ENCODE data around the gene HDHD3.
A peak's percentile ranks its signal among the peaks of the same experiment; 100 is the strongest.

HDHD3 gene

DNA sequence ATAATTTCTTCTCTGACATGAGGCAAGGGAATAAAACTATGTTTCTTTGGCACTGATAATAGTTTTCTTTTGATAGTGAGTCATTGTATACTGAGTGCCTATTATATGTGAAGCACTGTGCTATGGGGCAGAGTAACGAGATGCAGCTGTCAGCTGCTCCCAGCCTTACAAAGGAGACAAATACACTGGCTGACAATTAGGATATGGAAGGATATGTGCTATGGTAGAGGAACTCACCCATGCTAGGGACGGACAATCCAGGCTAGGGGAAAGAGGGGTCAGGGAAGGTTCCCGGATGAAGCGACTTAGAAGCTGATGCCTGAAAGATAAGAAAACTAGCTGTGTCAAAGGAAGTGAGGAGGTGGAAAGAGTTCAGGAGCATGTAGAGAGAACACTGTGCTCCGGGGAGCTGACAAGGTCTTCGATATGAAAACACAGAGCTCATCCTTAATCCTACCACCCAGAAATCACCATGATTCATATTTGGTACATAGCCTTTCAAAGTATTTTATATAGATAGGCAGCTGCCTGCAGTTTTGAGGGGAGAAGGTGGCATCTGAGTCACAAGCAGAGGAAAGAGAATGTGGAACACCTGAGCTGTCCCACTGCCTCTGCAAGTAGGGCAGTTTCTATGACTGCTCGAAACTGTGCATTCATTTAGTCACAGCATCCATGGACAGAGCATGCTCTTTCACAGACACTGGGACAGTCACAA is 15.3 kb downstream of the HDHD3 start:
- no peak for DNase-seq

DNA sequence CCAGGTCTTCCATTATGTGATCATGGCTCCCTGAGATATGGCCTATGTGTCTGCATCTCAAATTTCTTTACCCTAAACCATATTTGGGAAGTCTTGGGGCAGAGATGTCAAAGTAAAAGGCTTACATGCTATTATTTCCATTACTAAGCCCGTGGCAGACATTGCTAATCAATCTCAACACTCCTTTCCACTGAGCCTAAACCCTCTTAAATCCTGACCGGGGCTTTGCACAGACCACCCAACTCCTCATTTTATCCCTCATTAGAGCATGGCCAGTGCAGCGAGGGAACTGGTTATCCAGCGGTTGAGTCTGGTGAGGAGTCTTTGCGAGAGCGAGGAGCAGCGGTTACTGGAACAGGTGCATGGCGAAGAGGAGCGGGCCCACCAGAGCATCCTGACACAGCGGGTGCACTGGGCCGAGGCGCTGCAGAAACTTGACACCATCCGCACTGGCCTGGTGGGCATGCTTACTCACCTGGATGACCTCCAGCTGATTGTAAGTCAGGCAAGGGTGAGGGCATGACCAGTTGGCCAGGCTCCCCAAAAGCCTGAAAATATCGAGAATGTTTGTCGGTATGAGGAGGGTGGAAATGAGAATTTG is 16.4 kb downstream of the HDHD3 start:
- DNase-seq, result no peak

DNA sequence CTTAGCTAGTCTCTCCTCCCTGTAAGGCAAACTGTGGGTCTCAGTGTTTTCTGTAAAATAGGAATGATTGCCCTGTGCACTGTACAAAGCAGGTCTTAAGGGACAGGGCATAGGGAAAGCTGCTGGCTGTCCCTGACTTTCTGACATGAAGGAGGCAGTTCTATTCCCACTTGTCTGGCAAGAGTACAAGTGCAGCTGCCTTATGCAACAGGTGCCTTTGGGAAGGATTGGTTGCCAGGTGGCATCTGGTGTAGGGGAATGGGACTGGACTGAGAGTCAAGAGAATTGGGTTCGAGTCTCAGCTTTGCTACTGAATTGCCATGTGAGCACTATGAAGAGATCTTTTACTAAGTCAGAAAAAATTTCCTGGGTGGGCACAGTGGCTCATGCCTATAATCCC is 17.4 kb downstream of the HDHD3 start:
- DNase-seq, result peak in 1 of 2 experiments; percentile 6

DNA sequence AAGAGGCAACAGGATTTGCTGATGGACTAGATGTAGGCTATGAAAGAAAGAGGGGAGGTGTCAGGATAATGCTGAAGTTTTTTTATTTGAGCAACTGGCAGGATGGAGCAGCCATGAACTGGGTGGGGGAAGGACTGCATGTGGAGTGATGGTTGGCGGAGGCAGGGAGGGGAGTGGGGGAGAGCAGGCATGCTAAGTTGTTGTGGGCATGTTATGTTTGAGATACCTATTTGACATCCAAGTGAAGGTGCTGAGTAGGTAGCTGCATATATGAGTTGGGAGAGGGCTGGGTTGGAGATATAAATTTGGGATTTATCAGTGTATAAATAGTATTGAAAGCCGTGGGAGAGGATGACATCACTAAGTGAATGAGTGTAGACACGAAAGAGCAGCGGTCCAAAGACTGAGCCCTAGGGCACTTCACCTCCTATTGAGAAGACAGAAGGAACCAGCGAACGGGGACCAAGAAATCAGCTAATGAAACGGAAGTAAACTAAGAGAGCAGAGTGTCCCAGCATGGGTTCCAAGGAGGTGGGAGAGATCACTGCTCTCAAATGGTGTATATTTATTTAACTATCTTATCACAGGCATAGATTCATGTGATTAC is 20.0 kb downstream of the HDHD3 start:
- no peak for DNase-seq

DNA sequence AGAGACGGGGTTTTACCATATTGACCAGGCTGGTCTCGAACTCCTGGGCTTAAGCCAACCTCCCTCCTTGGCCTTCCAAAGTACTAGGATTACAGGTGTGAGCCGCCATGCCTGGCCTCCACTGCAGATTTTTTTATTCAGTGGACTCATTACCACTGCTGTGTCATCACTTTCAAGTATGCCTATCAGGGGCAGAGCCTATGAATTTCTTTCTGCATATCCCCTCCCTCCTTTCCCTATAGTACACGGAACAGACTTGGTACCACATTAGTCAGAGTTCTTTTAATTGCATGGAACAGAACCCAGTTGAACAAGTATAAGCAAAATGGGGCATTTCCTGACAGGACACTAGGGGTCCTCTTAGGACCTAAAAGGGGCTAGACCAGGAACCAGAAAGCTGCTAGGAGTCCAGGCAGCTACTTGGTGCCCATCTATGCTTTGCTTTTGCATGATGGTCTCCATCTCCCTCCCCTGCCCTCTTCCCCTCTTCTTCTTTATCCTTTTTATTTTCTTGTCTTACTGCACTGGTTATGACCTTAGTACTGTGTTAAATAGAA is 21.7 kb downstream of the HDHD3 start:
- no peak for DNase-seq

DNA sequence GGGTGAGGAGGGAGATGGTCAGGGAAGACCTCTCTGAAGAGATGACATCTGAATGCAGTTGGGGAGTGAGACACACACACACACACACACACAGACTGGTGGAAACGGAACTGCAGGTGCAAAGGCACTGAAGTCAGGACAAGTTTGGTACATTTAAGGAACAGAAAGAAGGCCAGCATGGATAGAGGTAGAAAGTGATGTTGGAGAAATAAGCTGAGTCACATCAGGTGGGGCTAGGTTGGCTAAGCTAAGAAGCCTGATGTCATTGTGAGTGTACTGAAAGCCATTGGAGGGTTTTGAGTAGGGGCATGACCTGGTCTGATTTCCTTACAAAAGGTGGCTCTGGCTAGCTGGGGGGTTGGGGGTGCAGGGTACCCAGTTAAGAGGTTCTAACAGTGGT is 24.4 kb downstream of the HDHD3 start:
- DNase-seq, result no peak

DNA sequence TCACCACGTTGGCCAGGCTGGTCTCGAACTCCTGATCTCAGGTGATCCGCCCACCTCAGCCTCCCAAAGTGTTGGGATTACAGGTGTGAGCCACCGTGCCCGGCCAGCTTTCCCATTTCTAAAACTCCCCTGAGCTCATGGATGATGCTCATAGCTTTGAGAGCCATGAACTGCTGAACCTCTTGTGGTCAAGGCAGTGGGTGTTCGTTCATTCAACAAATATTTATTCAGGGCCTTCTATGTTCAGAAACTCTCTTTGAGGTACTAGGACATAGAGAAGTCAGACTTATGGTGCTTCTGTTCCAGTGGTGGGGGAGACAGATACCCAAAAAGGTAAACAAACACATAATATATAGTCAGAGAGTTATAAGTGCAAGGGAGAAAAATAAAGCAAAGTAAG is 24.8 kb downstream of the HDHD3 start:
- no peak for DNase-seq

DNA sequence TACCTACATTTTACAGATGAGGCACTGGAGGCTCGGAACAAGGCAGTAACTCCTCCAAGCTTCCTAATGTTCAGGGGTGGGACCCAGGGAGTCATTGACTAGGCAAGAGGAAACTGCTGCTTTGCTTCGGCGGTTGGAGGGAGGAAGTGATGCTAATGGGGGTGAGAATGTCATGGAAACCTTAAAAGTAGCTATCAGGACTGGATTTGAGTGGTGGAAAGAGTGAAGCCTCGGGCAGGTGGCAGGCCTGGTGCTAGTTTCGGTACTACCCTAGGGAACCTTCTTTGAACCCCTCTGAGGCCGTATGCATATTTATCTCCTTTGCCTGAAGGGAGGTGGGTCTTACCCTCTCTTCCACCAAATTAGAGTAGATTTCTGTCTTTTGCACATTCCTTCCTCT is 25.8 kb downstream of the HDHD3 start:
- no peak for DNase-seq

DNA sequence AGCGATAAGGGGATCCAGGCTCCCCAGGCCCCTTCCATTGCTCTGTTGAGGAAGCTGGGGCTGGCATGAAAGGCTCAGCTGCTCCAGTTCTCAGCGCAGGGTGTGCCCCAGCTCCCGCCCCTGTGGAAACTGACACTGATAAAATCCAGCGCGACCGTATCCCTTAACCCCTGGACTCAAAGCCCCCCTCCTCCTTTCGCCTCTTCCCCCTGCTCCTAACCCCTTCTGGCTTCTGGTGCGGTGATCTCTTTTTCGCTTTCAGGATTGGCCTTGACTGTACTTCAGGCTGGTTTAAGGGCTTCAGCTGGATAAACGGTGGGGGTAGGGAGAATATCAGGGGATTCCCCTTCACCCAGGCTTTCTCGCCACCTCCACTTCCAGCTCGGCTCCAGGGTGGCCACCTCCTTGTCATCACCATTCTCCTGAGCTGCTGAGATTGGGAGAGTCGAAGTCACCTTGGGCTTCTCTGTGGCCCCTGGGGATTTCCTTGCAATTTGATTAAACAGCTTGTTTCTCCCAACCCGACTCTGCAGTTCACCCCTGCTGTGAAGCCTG is 26.6 kb downstream of the HDHD3 start:
- no peak for DNase-seq

DNA sequence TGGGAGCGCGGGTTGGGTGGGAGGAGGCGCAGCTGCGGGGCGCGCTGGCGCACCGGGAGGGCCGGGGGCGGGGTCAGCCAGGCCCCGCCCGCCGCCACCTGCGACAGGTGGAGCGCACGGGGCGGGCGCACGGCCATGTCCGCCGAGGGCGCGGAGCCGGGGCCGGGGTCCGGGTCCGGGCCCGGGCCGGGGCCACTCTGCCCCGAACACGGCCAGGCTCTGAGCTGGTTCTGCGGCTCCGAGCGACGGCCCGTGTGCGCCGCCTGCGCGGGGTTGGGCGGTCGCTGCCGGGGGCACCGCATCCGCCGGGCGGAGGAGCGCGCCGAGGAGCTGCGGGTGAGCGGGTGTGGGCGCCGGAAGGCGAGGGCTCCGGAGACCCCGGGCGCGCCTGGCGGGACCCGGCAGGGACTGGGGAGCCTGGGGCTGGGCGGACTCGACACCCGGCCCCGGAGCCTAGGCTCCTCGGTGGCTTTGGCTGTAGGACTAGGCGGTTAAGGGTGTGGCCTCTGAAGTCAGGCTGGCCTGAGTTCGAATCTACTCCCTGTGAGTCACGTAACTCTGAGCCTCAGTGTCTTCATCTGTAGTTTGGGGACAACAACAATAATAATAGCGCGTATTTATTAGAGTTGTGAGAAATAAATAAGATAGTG is 27.2 kb downstream of the HDHD3 start, which contains the start of gene BSPRY:
BSPRY (plus strand) TSS at position 97 of the 650 bp plus-strand sequence; CDS start at position 136, 39 bp downstream.
- DNase-seq, result no peak

DNA sequence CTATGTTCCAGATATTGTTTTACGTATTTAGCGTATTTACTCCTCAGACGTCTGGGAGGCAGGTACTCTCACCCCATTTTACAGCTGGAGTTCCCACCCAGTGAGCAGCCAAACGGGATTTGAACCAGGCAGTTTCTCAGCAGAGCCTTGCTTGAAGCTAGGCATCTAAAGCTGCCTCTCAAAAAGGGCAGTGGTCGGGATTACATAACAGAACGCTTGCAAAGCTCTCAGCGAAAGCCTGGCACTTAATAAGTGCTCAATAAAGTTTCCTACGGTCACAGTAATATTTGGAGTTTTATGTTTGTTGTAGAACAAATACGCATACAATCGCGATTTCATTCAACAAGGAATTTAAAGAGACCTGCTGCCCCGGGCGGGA is 27.7 kb downstream of the HDHD3 start:
- no peak for DNase-seq

DNA sequence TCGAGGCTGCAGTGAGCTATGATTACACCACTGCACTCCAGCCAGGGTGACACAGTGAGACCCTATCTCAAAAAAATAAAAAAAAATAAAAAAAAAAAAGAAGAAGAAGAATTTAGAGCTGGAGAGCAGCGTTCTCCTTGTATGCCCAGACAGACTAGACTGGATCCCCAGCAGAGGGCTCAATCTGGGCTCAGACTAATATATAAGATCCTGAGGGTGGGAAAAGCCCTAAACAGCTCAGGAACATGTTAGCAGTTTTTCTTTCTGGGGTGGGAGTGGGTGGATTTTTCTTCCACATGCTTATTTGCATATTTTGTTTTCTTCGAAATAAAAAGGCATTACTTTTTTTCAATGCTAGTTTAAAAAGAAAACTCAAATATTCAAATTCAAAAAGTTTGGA is 28.3 kb downstream of the HDHD3 start:
- DNase-seq, result no peak

DNA sequence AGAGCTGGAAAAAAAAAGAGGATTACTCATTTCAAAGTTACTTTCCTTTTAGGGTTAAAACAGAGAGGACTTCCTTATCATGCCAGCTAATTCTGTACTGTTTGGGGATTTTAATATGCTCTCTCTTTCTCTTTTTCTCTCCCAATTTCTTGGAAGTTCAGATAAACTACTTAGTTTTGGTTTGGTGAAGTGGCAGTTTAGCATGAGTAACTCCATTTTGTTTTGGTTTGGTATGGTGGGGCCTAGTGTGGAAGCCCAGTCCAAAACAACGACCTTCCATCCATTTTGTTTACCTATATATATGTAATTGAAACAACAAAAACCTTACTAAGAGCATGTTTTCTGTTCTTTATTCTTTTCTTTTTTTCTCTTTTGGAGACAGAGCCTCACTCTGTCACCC is 31.1 kb downstream of the HDHD3 start:
- no peak for DNase-seq

DNA sequence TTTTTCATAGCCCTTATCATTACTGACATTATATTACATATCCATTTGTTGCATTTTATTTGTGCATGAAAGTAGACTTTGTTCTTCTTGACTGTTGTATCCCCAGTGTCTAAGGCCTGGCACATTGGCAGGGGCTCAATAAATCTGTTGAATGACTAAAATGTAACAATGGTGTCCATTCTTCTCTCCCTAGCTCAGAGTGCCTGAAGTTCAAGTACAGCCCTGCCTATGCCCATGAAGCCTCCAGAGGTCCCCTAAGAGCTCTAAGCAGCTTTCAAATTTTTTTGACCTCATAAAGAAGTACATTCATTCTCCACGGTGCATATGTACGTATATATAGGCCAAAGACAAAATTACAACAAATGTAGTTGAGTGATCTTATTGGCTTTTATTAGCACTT is 31.6 kb downstream of the HDHD3 start:
- no peak for DNase-seq

DNA sequence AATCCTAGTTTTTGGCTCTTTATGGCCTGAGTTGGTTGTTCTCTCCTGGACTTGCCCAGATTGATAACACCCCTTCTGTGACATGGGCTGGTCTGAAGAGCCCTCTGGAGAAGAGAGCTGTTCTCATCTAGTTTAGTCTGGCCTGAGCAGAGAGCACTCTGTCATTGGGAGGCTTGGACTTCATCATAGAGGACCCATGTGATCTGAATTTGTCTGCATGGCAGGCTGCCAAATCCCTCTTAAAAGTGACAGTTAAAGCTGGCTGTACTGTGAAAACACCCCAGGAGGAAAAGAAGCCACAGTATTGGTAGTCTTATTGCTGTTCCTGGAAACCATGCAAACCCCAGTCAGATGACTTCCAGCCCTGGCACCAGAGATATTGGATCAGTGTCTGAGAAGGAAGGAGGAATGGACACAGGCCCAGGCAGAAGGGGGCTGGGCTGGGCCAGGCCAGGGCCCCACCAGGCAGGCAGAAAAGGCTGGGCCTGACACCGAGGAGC is 33.0 kb downstream of the HDHD3 start:
- DNase-seq, result peak in 1 of 2 experiments; percentile 37

DNA sequence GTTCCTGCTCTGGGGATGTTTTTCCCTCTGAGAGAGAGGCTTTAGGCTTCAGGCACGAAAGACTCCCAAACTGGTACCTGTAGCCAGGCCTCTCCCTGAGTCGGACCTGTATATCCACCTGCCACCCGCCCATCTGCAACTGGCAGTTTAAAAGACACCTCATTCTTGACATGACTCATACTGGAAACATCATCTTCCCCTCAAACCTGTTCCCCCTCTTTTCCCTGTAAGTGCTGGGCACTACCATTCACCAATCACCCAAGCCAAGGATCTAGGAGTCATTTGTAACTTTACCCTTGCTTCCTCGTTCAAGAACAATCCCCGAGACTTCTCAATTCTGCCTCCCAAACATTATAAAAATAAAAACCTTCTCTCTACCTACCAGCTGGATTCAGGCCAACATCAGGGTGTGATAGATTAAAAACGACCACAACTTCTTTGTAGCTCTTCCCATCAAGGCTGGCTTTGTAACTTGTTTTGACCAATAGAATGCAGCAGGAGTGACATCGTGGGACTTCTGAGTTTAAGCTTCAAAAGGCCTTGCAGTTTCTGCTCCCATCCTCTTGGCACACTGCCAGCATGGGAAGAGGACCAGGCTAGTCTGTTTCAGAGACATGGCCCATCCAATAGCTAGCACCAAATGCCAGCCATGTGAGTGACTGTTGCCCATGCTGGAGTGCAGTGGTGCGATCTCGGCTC is 34.9 kb downstream of the HDHD3 start:
- no peak for DNase-seq

DNA sequence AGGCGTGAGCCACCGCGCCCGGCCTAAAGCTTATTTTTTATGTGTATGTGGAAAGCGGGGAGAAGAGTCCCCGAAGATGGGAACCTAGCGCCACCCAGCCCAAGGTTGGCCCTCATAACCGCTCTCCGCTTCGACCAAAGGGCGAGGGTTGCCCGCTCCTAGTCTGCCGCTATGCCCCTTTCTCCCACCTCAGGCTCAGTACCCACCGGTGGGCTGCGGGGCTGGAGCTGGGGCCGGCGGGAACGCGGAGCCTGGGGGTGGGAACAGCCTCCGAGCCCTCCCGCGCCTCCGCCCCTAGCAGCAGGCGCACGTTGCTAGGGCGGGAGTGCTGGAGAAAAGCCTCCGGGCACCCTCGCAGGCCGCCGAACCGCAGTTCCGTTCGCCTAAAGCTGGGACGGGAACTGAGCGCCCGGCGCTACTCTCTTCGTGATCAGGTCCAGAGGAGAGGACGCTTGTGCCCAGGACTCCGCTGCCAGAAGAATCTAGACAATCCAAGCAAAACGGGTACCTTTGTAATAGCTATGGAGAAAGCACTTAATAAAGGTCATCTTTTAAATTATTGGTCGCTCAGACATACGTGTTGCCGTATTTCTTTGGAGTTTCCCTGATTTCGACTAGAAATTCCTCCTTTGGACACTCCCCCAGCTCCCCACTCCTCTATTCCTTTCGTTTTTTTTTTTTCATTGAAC is 36.6 kb downstream of the HDHD3 start, which contains the start of gene WDR31:
WDR31 (minus strand) TSS at position 265 of the 689 bp plus-strand sequence. CDS start 8,253 bp downstream, outside the sequence.
- DNase-seq, result peak; percentile 21 to 75

DNA sequence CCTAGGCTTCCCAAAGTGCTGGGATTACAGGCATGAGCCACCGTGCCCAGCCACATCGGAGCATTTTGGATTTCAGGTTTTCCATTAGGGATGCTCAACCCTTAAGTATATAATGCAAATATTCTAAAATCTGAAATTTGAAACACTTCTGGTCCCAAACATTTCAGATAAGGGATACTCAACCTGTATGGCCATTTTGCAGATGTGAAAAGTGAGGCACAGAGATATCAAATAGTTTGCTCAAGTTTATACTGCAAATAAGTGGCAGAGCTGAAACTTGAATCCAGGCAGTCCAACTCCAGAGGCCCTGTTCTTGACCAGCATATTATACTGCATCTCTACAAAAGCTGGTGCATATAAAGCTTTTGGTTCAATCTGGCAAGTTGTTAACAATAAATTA is 39.1 kb downstream of the HDHD3 start:
- no peak for DNase-seq

DNA sequence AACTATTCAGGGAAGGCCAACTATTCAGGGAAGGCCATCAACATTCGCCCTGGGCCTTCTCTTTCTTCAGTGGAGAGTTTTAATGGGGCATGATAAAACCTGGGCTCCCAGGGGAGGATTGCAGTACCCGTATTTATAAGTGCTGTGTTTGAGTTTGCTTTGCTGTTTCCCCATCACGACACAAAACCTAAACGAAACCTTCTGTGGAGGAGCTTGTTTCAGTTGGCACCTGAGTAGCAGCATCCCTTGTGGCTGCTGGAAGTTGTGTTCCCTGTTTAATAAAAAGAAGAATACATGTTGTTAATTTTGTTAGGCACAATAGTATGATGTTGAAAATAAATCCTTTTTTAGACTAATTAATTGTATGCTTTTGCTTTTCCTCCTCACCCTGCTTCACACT is 45.0 kb downstream of the HDHD3 start:
- no peak for DNase-seq

DNA sequence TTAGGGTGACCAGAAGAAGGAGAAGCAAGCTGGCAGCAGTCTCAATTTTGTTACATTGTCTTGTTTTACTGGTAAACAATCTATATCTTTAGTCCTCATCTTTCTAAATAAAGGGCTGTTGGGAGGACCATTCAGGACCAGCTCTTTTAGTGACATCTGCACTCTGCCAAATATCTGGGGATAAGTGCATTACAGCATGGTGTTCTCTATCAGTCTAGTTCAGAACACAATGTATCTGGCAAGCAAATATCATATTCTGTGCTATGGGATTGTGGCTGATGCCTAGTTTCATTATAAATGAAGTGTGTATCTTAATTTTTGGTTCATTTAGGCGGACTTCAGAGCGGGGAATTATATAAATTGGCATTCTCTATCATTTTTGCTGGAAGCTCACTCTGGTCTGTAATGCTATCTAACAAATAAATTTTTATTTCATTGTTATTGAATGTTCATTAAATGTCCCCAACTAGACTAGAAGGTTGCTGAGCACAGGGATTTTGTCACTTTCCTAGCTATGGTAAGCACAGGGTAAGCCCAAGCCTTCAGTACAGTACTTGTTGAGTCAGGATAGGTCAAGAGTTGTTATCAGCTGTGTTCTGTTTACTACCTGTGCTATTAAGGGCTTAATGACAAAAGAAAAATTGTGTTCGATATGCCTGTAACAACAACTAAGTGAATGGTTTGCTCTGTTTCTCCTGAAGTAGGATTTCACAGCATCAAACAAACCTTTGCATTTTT is 48.6 kb downstream of the HDHD3 start:
- no peak for DNase-seq

DNA sequence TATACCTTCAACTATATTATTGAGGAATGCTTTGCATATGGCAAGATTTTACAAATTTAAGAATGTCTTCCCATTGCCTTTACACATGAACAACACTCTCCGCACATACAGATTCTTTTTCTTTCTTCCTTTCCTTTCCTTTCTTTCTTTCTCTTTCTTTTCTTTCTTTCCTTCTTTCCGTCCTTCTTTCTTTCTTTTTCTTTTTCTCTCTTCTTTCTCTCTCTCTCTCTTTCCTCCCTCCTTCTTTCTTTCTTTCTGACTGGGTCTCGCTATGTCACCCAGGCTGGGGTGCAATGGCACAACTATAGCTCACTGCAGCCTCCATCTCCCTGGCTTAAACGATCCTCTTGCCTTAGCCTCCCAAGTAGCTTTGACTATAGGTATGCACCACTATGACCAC is 50.6 kb downstream of the HDHD3 start:
- DNase-seq, result no peak

Data from NCI-H446 (cell line).